ENCODE data around the gene CYB561A3.
A peak's percentile ranks its signal among the peaks of the same experiment; 100 is the strongest.

Gene CYB561A3

DNA sequence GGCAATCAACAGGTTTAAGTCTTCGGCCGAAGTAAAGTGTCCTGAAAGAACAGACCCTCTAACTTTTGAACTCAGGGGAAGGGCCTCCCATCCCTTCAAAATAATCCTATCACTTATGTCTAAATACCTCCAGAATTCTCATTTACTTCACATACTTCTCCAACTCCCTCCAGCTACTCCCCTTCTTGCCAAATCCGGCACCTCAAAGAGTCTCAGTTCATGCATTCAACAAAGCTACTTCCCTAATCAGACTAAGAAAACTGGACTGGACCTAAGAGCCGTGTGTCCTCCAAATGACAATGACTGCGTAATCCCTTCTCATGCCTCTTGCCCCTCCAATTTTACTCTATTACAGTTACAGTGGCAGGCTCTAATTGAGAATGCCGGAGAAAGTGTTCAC, 30.0 kb downstream of the CYB561A3 start:
- ChIA-PET POLR2A (interaction anchor here (1.4 kb wide), 1 partner anchor 30 kb away, joined by 8 read pairs; the partner anchor contains the start of genes CYB561A3 and TMEM138), CTCF (interaction anchor here (0.7 to 11.7 kb wide), 6 partner anchors 16 to 77 kb away, joined by 3 to 150 read pairs (median 5); partner anchors contain the start of genes CYB561A3, TMEM138 and TMEM216)
- TF ChIP-seq CTCF (IDR thresholded peaks at IDR 0.05; ENCODE audit: insufficient read depth, low read length, missing control alignments) = no peak
- DNase-seq (ENCODE audit: low read depth, low spot score) = no peak
- peak overlapping the region; percentile 95 for H3K4me3 ChIP-seq (ENCODE audit: low read depth, low read length)

DNA sequence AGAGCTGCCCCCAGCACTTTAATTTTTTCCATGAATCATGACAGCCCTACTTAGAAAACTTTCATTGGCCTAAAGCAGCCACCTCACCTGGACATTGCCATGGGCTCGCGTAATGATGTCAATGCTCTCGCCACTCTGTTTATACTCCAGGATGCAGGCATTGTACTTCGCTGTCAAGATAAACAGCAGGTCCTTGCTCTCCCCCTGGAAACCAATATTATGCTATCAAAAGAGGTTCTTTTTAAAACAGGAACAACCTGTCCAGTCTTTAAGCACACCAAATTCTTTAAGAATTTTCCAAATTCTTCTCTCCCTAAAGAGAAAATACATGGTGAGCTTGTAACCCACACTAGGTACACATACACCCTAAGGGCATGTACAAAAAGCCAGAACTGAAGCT, 31.8 kb downstream of the CYB561A3 start:
- no peak overlapping the region for H3K4me3 ChIP-seq (ENCODE audit: low read depth, low read length)
- no peak for TF ChIP-seq CTCF (IDR thresholded peaks at IDR 0.05; ENCODE audit: insufficient read depth, low read length, missing control alignments)
- CTCF ChIA-PET = interaction anchor here (0.9 to 11.7 kb wide), 4 partner anchors 41 to 76 kb away, joined by 4 to 150 read pairs (median 14); partner anchors contain the start of gene TMEM216
- no peak for DNase-seq (ENCODE audit: low read depth, low spot score)
- POLR2A ChIA-PET = no interaction called here

- TF ChIP-seq CTCF (IDR thresholded peaks at IDR 0.05; ENCODE audit: insufficient read depth, low read length, missing control alignments) = no peak
- DNase-seq (ENCODE audit: low read depth, low spot score) = no peak
- ChIA-PET CTCF (interaction anchor here (0.9 to 11.7 kb wide), 9 partner anchors 8 to 74 kb away, joined by 3 to 150 read pairs (median 4); partner anchors contain the start of genes TMEM138 and TMEM216), POLR2A (interaction anchor here (1.0 kb wide), 1 partner anchor 34 kb away, joined by 3 read pairs; the partner anchor contains the start of gene TMEM138)
- no peak overlapping the region for H3K4me3 ChIP-seq (ENCODE audit: low read depth, low read length)
These were observed 33.3 kb downstream of the CYB561A3 start for GRCh38 chr11:61328351-61328750.

DNA sequence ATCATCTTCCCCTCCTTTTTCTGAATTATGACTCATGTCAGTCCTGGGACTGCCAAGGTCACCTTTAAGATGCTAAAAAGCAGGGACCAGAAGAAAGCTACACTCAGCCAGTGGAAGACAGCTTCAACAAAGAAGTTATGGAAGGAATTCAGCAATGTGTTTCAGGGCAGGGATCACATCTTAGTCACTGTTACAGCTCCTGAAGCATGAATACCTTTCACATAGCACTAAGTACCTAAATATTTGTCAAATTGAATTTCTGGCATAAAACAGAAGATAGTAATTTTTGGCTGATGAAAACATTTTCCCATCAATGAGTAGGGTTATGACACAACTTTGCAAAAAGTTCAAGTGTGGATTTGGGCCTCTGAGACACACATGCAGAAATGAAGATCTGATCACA, 34.0 kb downstream of the CYB561A3 start:
- H3K4me3 ChIP-seq (ENCODE audit: low read depth, low read length) = no peak overlapping the region
- DNase-seq (ENCODE audit: low read depth, low spot score) = peak; percentile 54
- ChIA-PET POLR2A (interaction anchor here (0.9 to 1.0 kb wide), 2 partner anchors 35 to 51 kb away, joined by 3 to 4 read pairs; partner anchors contain the start of gene TMEM138), CTCF (interaction anchor here (0.9 to 11.7 kb wide), 12 partner anchors 9 to 74 kb away, joined by 3 to 150 read pairs (median 4); partner anchors contain the start of genes TMEM138 and TMEM216)
- TF ChIP-seq CTCF (IDR thresholded peaks at IDR 0.05; ENCODE audit: insufficient read depth, low read length, missing control alignments) = no peak

GRCh38 chr11:61325649-61326414, 35.9 kb downstream of the CYB561A3 start:
- CTCF ChIA-PET = interaction anchor here (1.3 to 11.7 kb wide), 3 partner anchors 11 to 71 kb away, joined by 4 to 150 read pairs (median 5); no protein-coding TSS in a partner anchor
- POLR2A ChIA-PET = no interaction called here
- no peak for DNase-seq (ENCODE audit: low read depth, low spot score)
- TF ChIP-seq CTCF (IDR thresholded peaks at IDR 0.05; ENCODE audit: insufficient read depth, low read length, missing control alignments) = no peak
- no peak overlapping the region for H3K4me3 ChIP-seq (ENCODE audit: low read depth, low read length)

GRCh38 chr11:61315260-61315659, 46.4 kb downstream of the CYB561A3 start:
- POLR2A ChIA-PET = no interaction called here
- DNase-seq (ENCODE audit: low read depth, low spot score) = no peak
- TF ChIP-seq CTCF (IDR thresholded peaks at IDR 0.05; ENCODE audit: insufficient read depth, low read length, missing control alignments) = no peak
- H3K4me3 ChIP-seq (ENCODE audit: low read depth, low read length) = no peak overlapping the region
- CTCF ChIA-PET = interaction anchor here (0.9 to 1.7 kb wide), 6 partner anchors 8 to 61 kb away, joined by 3 to 6 read pairs (median 3); no protein-coding TSS in a partner anchor

Measured in AG04449 (cell line).